GM23338 (cell line): ENCODE results near the gene GPC6. TPM values are rescaled to one million over a fixed set of nuclear protein-coding genes. Genes with fewer than 3 reads are reported as not detected.

Experiments used
- ATAC-seq: fragments of 200-7000 bp; cut with Tn5 transposase; 3 replicates; pipeline ENCODE4 v1.9.1; 2020
- DNase-seq: peaks from one replicate; pipeline ENCODE4 v3.0.0-alpha.2; 2015; ENCODE audit warnings: low spot score
- H2AFZ ChIP-seq: fragments of 200-600 bp; sonication (generic); 2 replicates; pipeline ENCODE4 v1.8.0; 2016; ENCODE audit warnings: antibody characterized with exemption, mild to moderate bottlenecking, moderate library complexity
- H3F3A ChIP-seq: fragments of 200-600 bp; sonication (generic); replicated peaks from 2 replicates; pipeline ENCODE4 v1.8.0; 2017; ENCODE audit warnings: antibody characterized with exemption, mixed run types, low read depth
- H3K27ac ChIP-seq: fragments of 200-600 bp; sonication (generic); 2 replicates; pipeline ENCODE4 v1.6.1; 2016; ENCODE audit warnings: low read depth
- H3K27me3 ChIP-seq: fragments of 200-600 bp; sonication (generic); 2 replicates; pipeline ENCODE4 v1.8.0; 2016; ENCODE audit warnings: mild to moderate bottlenecking, mixed run types, moderate library complexity; ENCODE audit not compliant: insufficient read depth
- H3K36me3 ChIP-seq: fragments of 200-600 bp; sonication (generic); 2 replicates; pipeline ENCODE4 v1.8.0; 2016; ENCODE audit warnings: mild to moderate bottlenecking; ENCODE audit not compliant: insufficient read depth
- H3K4me1 ChIP-seq: fragments of 200-600 bp; sonication (generic); 2 replicates; pipeline ENCODE4 v1.8.0; 2016; ENCODE audit warnings: mild to moderate bottlenecking, moderate library complexity; ENCODE audit not compliant: insufficient read depth
- H3K4me2 ChIP-seq: fragments of 200-600 bp; sonication (generic); 2 replicates; pipeline ENCODE4 v1.7.1; 2017; ENCODE audit warnings: mixed run types
- H3K4me3 ChIP-seq: fragments of 200-600 bp; sonication (generic); 2 replicates; pipeline ENCODE4 v1.6.1; 2016; ENCODE audit warnings: mixed run types
- H3K79me2 ChIP-seq: fragments of 200-600 bp; sonication (generic); replicated peaks from 2 replicates; pipeline ENCODE4 v1.8.0; 2017; ENCODE audit warnings: mild to moderate bottlenecking; ENCODE audit not compliant: insufficient read depth
- H3K9me2 ChIP-seq: fragments of 200-600 bp; sonication (generic); 2 replicates; pipeline ENCODE4 v1.8.0; 2017; ENCODE audit not compliant: insufficient read depth
- H4K20me1 ChIP-seq: fragments of 200-600 bp; sonication (generic); replicated peaks from 2 replicates; pipeline ENCODE4 v1.8.0; 2017; ENCODE audit warnings: mild to moderate bottlenecking; ENCODE audit not compliant: insufficient read depth
- H3K27ac Mint-ChIP-seq: 2 replicates; pipeline ENCODE4 v1.8.0; 2020; ENCODE audit warnings: inconsistent platforms, mild to moderate bottlenecking, moderate library complexity, mixed read lengths
- H3K27me3 Mint-ChIP-seq: 3 replicates; pipeline ENCODE4 v1.8.0; 2022; ENCODE audit warnings: low read depth, mild to moderate bottlenecking, moderate library complexity, mixed read lengths, inconsistent platforms; ENCODE audit not compliant: insufficient read depth, poor library complexity
- H3K36me3 Mint-ChIP-seq: 3 replicates; pipeline ENCODE4 v1.8.0; 2021; ENCODE audit warnings: low read depth, mild to moderate bottlenecking, inconsistent platforms, moderate library complexity, mixed read lengths
- H3K4me1 Mint-ChIP-seq: 3 replicates; pipeline ENCODE4 v1.8.0; 2020; ENCODE audit warnings: mild to moderate bottlenecking, inconsistent platforms, mixed read lengths
- H3K4me3 Mint-ChIP-seq: 3 replicates; pipeline ENCODE4 v1.8.0; 2021; ENCODE audit warnings: moderate library complexity, mild to moderate bottlenecking, inconsistent platforms, mixed read lengths
- H3K9me3 Mint-ChIP-seq: 3 replicates; pipeline ENCODE4 v1.8.0; 2020; ENCODE audit warnings: moderate library complexity, mild to moderate bottlenecking, inconsistent platforms, mixed read lengths
- CREB1 ChIP-seq: fragments of 250-450 bp; sonication (Bioruptor Pico); IDR thresholded peaks from 2 replicates; pipeline ENCODE4 v1.5.0; 2020; ENCODE audit warnings: low read depth, mild to moderate bottlenecking, moderate library complexity
- ETS1 ChIP-seq: IDR thresholded peaks from 2 replicates; pipeline ENCODE4 v1.6.1; 2016; ENCODE audit warnings: antibody characterized with exemption
- EZH2phosphoT487 ChIP-seq: fragments of 200-600 bp; sonication (generic); IDR thresholded peaks from one replicate; pipeline ENCODE4 v1.8.1; 2018; ENCODE audit warnings: antibody characterized with exemption; ENCODE audit not compliant: unreplicated experiment
- JUNB ChIP-seq: IDR thresholded peaks from one replicate; pipeline ENCODE4 v1.6.1; 2016; ENCODE audit warnings: antibody characterized with exemption; ENCODE audit not compliant: unreplicated experiment
- ZNF114 ChIP-seq: fragments of 250-450 bp; sonication (Bioruptor Pico); IDR thresholded peaks from 2 replicates; pipeline ENCODE4 v1.5.0; 2020; ENCODE audit warnings: mild to moderate bottlenecking, moderate library complexity
- ZNF331 ChIP-seq: fragments of 250-450 bp; sonication (Bioruptor Pico); IDR thresholded peaks from 2 replicates; pipeline ENCODE4 v1.5.0; 2020; ENCODE audit warnings: low read depth, mild to moderate bottlenecking, moderate library complexity
- polyA plus RNA-seq: library from polyadenylated mRNA; unstranded; fragments of >200 nt; fragmentation: Nextera tagmentation; extraction: Ambion mirVana; gene quantifications from 2 replicates; pipeline ENCODE4 v1.2.1, GENCODE V29; 2016
- total RNA-seq: library from RNA; depleted of rRNA; stranded (reverse); fragments of >200 nt; shearing (Covaris generic); gene quantifications from 2 replicates; pipeline ENCODE4 v1.2.3, GENCODE V29; 2014
- TF ChIP-seq, protein P1 (sequence below), 2 experiments: fragments of 200-600 bp in 1 of 2; sonication (generic) in 1 of 2; conservative IDR thresholded peaks; 2 replicates each; pipeline versions ENCODE4 v1.5.1 to v1.6.1; 2016 to 2017; ENCODE audit warnings: antibody characterized with exemption in 2 of 2, low read depth in 2 of 2, mild to moderate bottlenecking in 2 of 2, moderate library complexity in 1 of 2
- TF ChIP-seq, protein P2 (sequence below): IDR thresholded peaks from one replicate; pipeline ENCODE4 v1.6.1; 2018; ENCODE audit warnings: antibody characterized with exemption; ENCODE audit not compliant: unreplicated experiment

The GPC6 gene
- total and polyA plus RNA-seq, 2 experiments from 2014 or later: 6.4 to 28.6 TPM

DNA sequence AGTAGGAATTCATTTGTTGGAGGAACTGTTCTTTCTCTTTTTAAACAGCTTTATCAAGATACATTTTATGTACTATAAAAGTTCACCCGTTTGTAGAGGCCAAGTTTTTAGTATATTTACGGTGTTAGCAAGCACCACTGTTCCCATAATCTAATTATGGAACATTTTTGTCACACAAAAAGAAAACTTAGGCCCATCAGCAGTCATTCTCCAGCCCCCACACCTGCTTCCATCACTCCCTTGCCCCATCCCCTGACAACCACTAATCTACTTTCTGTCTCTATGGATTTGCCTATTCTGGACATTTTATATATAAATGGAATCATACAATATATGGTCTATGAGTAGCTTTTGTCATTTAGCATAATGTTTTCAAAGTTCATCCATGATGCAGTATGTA is 787.9 kb downstream of the GPC6 start:
- Mint-ChIP-seq H3K4me3 (no peak overlapping the region), H3K9me3 (no peaks in the 10 kb centered on the region), H3K4me1 (no peaks in the 10 kb centered on the region), H3K36me3 (no peaks in the 10 kb centered on the region), H3K27me3 (no peaks in the 10 kb centered on the region), H3K27ac (no peak overlapping the region)
- ATAC-seq (no peak), DNase-seq (no peak)
- H3K9me2 ChIP-seq: no peaks in the 10 kb centered on the region
- no peak for TF ChIP-seq CREB1 (CRISPR knock-in tag)
- H3K4me2 ChIP-seq: no peak overlapping the region
- no peaks in the 10 kb centered on the region for H3K27me3 ChIP-seq
- no peak overlapping the region for H3K4me3 ChIP-seq
- H4K20me1 ChIP-seq: no peaks in the 10 kb centered on the region
- no peaks in the 10 kb centered on the region for H3K36me3 ChIP-seq
- no peak overlapping the region for H3K27ac ChIP-seq
- H2AFZ ChIP-seq: no peak overlapping the region
- H3K79me2 ChIP-seq: no peaks in the 10 kb centered on the region
- no peaks in the 10 kb centered on the region for H3K4me1 ChIP-seq
- no peaks in the 10 kb centered on the region for H3F3A ChIP-seq

DNA sequence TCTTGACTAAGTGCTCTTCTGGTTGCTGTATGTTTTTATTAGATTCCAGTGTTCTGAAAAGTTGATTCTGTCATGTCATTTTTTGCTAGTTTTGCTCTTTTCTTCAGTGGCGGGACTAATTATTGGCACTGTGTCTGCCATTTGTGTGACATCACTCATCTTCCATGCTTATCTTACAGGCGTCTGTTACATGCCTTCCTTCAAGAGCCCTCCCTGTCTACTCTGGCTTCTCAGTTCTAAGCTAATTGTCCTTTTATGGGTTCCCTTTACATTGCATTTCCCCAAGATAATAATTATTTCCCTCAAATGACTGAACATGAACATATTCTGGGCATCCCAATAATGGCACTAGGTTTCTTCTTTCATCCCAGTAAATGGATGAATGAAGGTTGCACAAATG is 793.8 kb downstream of the GPC6 start:
- Histone ChIP-seq H2AFZ (no peak overlapping the region), H3K27ac (no peak overlapping the region), H3K27me3 (no peaks in the 10 kb centered on the region), H3F3A (no peaks in the 10 kb centered on the region), H4K20me1 (no peaks in the 10 kb centered on the region), H3K9me2 (no peaks in the 10 kb centered on the region), H3K4me1 (no peaks in the 10 kb centered on the region), H3K4me3 (no peak overlapping the region), H3K4me2 (no peak overlapping the region), H3K79me2 (no peaks in the 10 kb centered on the region), H3K36me3 (no peaks in the 10 kb centered on the region)
- Mint-ChIP-seq H3K9me3 (no peaks in the 10 kb centered on the region), H3K4me3 (no peak overlapping the region), H3K27me3 (no peaks in the 10 kb centered on the region), H3K4me1 (no peaks in the 10 kb centered on the region), H3K36me3 (no peaks in the 10 kb centered on the region), H3K27ac (no peak overlapping the region)
- DNase-seq (no peak), ATAC-seq (no peak)
- TF ChIP-seq JUNB: no peak
- no peak for TF ChIP-seq ZNF114
- TF ChIP-seq ETS1: no peak
- TF ChIP-seq CREB1 (CRISPR knock-in tag): no peak
- no peak for TF ChIP-seq ZNF331
- no peak for TF ChIP-seq EZH2phosphoT487
- TF ChIP-seq, protein P1, sequence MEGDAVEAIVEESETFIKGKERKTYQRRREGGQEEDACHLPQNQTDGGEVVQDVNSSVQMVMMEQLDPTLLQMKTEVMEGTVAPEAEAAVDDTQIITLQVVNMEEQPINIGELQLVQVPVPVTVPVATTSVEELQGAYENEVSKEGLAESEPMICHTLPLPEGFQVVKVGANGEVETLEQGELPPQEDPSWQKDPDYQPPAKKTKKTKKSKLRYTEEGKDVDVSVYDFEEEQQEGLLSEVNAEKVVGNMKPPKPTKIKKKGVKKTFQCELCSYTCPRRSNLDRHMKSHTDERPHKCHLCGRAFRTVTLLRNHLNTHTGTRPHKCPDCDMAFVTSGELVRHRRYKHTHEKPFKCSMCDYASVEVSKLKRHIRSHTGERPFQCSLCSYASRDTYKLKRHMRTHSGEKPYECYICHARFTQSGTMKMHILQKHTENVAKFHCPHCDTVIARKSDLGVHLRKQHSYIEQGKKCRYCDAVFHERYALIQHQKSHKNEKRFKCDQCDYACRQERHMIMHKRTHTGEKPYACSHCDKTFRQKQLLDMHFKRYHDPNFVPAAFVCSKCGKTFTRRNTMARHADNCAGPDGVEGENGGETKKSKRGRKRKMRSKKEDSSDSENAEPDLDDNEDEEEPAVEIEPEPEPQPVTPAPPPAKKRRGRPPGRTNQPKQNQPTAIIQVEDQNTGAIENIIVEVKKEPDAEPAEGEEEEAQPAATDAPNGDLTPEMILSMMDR (conservative IDR thresholded peaks at IDR 0.05; ENCODE audit: low read depth in 2 of 2): no peak
- TF ChIP-seq, protein P2, sequence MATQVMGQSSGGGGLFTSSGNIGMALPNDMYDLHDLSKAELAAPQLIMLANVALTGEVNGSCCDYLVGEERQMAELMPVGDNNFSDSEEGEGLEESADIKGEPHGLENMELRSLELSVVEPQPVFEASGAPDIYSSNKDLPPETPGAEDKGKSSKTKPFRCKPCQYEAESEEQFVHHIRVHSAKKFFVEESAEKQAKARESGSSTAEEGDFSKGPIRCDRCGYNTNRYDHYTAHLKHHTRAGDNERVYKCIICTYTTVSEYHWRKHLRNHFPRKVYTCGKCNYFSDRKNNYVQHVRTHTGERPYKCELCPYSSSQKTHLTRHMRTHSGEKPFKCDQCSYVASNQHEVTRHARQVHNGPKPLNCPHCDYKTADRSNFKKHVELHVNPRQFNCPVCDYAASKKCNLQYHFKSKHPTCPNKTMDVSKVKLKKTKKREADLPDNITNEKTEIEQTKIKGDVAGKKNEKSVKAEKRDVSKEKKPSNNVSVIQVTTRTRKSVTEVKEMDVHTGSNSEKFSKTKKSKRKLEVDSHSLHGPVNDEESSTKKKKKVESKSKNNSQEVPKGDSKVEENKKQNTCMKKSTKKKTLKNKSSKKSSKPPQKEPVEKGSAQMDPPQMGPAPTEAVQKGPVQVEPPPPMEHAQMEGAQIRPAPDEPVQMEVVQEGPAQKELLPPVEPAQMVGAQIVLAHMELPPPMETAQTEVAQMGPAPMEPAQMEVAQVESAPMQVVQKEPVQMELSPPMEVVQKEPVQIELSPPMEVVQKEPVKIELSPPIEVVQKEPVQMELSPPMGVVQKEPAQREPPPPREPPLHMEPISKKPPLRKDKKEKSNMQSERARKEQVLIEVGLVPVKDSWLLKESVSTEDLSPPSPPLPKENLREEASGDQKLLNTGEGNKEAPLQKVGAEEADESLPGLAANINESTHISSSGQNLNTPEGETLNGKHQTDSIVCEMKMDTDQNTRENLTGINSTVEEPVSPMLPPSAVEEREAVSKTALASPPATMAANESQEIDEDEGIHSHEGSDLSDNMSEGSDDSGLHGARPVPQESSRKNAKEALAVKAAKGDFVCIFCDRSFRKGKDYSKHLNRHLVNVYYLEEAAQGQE: no peak
